CD4-positive, alpha-beta memory T cell (primary cell): ENCODE results near the gene HOXB4. TPM values are rescaled to one million over a fixed set of nuclear protein-coding genes. Genes with fewer than 3 reads are reported as not detected.

Experiments
- CTCF ChIA-PET: fragments of 350-600 bp; sonication (Branson Sonifier 250); formaldehyde crosslinking; loops from one replicate; lab custom pipeline; 2021; ENCODE audit warnings: inconsistent platforms; ENCODE audit not compliant: partially characterized antibody; lab: Charles Lee
- POLR2A ChIA-PET: fragments of 350-600 bp; sonication (Branson Sonifier 250); formaldehyde crosslinking; loops from one replicate; lab custom pipeline; 2021; ENCODE audit not compliant: partially characterized antibody; lab: Charles Lee
- DNase-seq, 5 donors: peaks; one replicate each; pipeline versions ENCODE4 v3.0.0 to v3.0.0-alpha.2; 2020 to 2022; ENCODE audit warnings: mixed read lengths in 1 of 5
- H3K27ac ChIP-seq: one replicate; pipeline ENCODE4 v1.7.0; 2013; ENCODE audit warnings: low read depth, low read length
- H3K27me3 ChIP-seq: 2 replicates; pipeline ENCODE4 v1.7.0; 2013; ENCODE audit warnings: mild to moderate bottlenecking, low read length, moderate library complexity; ENCODE audit not compliant: insufficient read depth
- H3K36me3 ChIP-seq: 2 replicates; pipeline ENCODE4 v1.7.0; 2013; ENCODE audit warnings: mild to moderate bottlenecking, low read length, moderate library complexity; ENCODE audit not compliant: insufficient read depth
- H3K4me1 ChIP-seq: 2 replicates; pipeline ENCODE4 v1.7.0; 2013; ENCODE audit warnings: mild to moderate bottlenecking, low read length, moderate library complexity; ENCODE audit not compliant: insufficient read depth
- H3K4me3 ChIP-seq, 2 donors: one replicate each; pipeline ENCODE4 v1.7.0; 2013; ENCODE audit warnings: low read length in 2 of 2, mild to moderate bottlenecking in 1 of 2
- H3K9me3 ChIP-seq, 2 donors: one replicate each; pipeline ENCODE4 v1.7.0; 2013; ENCODE audit warnings: low read length in 2 of 2, control low read depth in 1 of 2; ENCODE audit not compliant: control insufficient read depth in 1 of 2
- H3K27ac Mint-ChIP-seq, 7 donors: one replicate each; pipeline ENCODE4 v1.8.0; 2020 to 2021; ENCODE audit warnings: mixed read lengths in 7 of 7, mild to moderate bottlenecking in 6 of 7, inconsistent platforms in 3 of 7, moderate library complexity in 3 of 7
- H3K27me3 Mint-ChIP-seq, 2 donors: one replicate each; pipeline ENCODE4 v1.8.0; 2020 to 2021; ENCODE audit warnings: mixed read lengths in 2 of 2
- H3K36me3 Mint-ChIP-seq, 2 donors: one replicate each; pipeline ENCODE4 v1.8.0; 2020 to 2021; ENCODE audit warnings: mixed read lengths in 2 of 2, inconsistent platforms in 1 of 2, mild to moderate bottlenecking in 1 of 2
- H3K4me1 Mint-ChIP-seq, 4 donors: one replicate each; pipeline ENCODE4 v1.8.0; 2020 to 2021; ENCODE audit warnings: mixed read lengths in 4 of 4, mild to moderate bottlenecking in 1 of 4
- H3K4me3 Mint-ChIP-seq, 8 donors: one replicate each; pipeline ENCODE4 v1.8.0; 2020 to 2021; ENCODE audit warnings: mixed read lengths in 8 of 8, mild to moderate bottlenecking in 7 of 8, moderate library complexity in 6 of 8, inconsistent platforms in 3 of 8
- H3K9me3 Mint-ChIP-seq, 8 donors: one replicate each; pipeline ENCODE4 v1.8.0; 2020 to 2021; ENCODE audit warnings: mixed read lengths in 8 of 8, mild to moderate bottlenecking in 5 of 8, inconsistent platforms in 3 of 8, moderate library complexity in 1 of 8
- intact Hi-C: fragments of 100-400 bp; cut with micrococcal nuclease; formaldehyde crosslinking; loops from one replicate; pipeline ENCODE4 v1.15.1; 2023
- polyA plus RNA-seq, 2 donors: library from polyadenylated mRNA; unstranded; fragments of 300-500 nt; fragmentation: Illumina TruSeq; gene quantifications; one replicate each; pipeline ENCODE4 v1.2.3, GENCODE V29; 2021
- total RNA-seq, 2 experiments: library from RNA; stranded (reverse); gene quantifications; one replicate each; pipeline ENCODE4 v1.2.3, GENCODE V29; 2021

HOXB4 gene
- total and polyA plus RNA-seq, 4 experiments from 2014 or later, result 0.11 to 4.5 (median 1.6) TPM

DNA sequence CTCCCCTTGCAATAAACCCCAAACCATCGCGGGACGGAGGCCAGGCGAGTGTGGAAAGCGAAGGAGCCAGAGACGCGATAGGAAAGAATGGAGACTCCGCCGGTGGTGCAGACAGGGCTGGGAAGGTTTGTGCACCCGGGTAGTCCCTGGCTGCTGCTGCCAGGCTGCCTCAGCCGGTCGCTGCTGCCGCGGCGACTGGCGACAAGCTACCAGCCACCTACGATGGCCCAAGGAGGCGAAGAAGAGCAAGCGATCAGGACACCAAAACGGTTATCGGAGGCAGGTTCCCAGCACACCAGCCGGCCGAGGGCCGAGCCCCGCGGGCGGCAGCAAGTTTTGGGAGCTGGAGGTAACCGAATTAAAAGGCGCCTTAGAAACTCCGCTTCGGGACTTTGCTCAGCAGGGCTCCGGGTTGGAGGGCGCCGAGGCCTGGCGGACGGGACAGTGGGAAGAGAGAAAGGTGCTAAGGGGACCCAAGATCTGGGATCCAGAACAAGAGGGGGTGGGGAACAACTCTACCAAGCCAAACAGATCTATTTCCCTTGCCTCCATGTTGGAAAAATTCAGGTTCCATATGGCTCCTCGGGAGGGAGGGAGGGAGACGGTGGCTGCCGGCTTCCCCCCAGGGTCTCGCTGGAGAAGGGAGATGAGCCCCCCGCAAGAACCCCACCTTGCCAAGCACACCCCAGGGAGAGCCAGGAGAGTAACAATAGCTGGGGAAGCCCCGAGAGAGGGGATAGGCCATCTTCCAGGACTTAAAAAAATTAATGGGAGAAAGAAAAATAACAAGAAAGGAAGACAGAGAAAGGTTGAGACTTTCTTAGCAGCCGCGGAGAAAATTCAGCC is 23.5 kb downstream of the HOXB4 start:
- no peaks in the 10 kb centered on the region for H3K9me3 Mint-ChIP-seq
- peaks cover 2 to 9% of the 10 kb centered on the region in 2 donors for H3K27me3 Mint-ChIP-seq
- Histone ChIP-seq H3K4me1 (no peaks in the 10 kb centered on the region), H3K27ac (no peak overlapping the region), H3K27me3 (no peaks in the 10 kb centered on the region), H3K36me3 (no peaks in the 10 kb centered on the region), H3K4me3 (no peak overlapping the region), H3K9me3 (no peaks in the 10 kb centered on the region)
- peak overlapping the region in 7 of 8 donors; percentile 87 to 96 (median 91) for H3K4me3 Mint-ChIP-seq
- peak overlapping the region in 3 of 7 donors; percentile 37 to 66 (median 45) for H3K27ac Mint-ChIP-seq
- peaks cover 0 to 4% of the 10 kb centered on the region in 2 donors for H3K36me3 Mint-ChIP-seq
- POLR2A ChIA-PET, result interaction anchor here (1.5 to 3.3 kb wide), 4 partner anchors 8 to 48 kb away, joined by 5 to 16 read pairs (median 12); no protein-coding TSS in a partner anchor
- CTCF ChIA-PET, result no interaction called here
- peaks cover 6 to 10% (median 10%) of the 10 kb centered on the region in 4 donors for H3K4me1 Mint-ChIP-seq
- intact Hi-C loops, result no loop called here
- no peak for DNase-seq

DNA sequence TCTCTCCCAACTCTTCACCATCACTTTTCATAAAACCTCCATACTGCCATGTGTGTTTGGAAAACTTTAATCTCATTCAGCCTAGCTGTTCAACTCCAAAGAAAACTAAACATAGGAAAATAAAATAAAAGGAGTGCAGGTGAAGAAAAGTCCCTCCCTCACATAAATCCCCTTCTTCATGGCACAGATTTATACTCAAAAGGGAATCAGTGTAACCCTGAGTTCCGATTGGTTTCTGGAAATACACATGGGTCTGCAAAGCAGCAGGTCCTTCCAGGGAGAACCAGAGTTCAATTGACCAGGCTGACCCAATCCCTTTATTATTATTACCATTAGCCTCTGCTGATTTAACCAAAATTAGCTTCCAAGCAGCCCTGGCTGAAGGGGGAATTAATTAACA is 24.3 kb downstream of the HOXB4 start:
- H3K27ac ChIP-seq, result no peak overlapping the region
- ChIA-PET POLR2A (no interaction called here), CTCF (no interaction called here)
- no peaks in the 10 kb centered on the region for H3K9me3 ChIP-seq
- H3K4me1 Mint-ChIP-seq, result peaks cover 7 to 14% (median 10%) of the 10 kb centered on the region in 4 donors
- peaks cover 2 to 9% of the 10 kb centered on the region in 2 donors for H3K27me3 Mint-ChIP-seq
- H3K27ac Mint-ChIP-seq, result peak overlapping the region in 2 of 7 donors; percentile 45 to 50
- peaks cover 4% of the 10 kb centered on the region for H3K4me1 ChIP-seq
- DNase-seq, result no peak
- intact Hi-C loops, result no loop called here
- H3K27me3 ChIP-seq, result no peaks in the 10 kb centered on the region
- H3K36me3 Mint-ChIP-seq, result peaks cover 0 to 4% of the 10 kb centered on the region in 2 donors
- no peak overlapping the region for H3K4me3 Mint-ChIP-seq
- H3K36me3 ChIP-seq, result no peaks in the 10 kb centered on the region
- no peaks in the 10 kb centered on the region for H3K9me3 Mint-ChIP-seq
- H3K4me3 ChIP-seq, result no peak overlapping the region

DNA sequence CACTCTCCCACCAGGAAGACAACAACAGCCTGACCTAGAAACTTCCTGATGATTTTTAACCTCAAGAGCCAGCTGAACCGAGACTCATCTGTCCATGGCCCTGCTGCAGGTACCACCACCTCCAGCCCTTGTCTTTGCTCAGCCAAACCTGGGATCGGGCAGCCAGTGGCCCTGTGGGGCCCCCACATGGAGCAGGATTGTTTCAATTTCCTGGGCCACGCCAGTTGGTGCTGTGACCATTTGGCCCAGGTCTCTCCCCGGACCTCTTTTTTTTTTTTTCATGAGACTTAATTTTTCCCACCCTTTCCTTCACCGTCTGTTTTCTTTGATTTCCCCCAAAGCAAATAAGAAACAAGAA is 25.0 kb downstream of the HOXB4 start:
- CTCF ChIA-PET, result no interaction called here
- POLR2A ChIA-PET, result no interaction called here
- Histone ChIP-seq H3K4me3 (no peak overlapping the region), H3K36me3 (no peaks in the 10 kb centered on the region), H3K9me3 (no peaks in the 10 kb centered on the region), H3K27ac (no peak overlapping the region), H3K4me1 (peaks cover 8% of the 10 kb centered on the region), H3K27me3 (no peaks in the 10 kb centered on the region)
- Mint-ChIP-seq H3K27ac (peak overlapping the region in 1 of 7 donors; percentile 20), H3K36me3 (peaks cover 0 to 4% of the 10 kb centered on the region in 2 donors), H3K27me3 (peaks cover 2 to 9% of the 10 kb centered on the region in 2 donors), H3K4me1 (peaks cover 7 to 17% (median 14%) of the 10 kb centered on the region in 4 donors), H3K9me3 (no peaks in the 10 kb centered on the region), H3K4me3 (no peak overlapping the region)
- DNase-seq, result no peak
- intact Hi-C loops, result no loop called here

DNA sequence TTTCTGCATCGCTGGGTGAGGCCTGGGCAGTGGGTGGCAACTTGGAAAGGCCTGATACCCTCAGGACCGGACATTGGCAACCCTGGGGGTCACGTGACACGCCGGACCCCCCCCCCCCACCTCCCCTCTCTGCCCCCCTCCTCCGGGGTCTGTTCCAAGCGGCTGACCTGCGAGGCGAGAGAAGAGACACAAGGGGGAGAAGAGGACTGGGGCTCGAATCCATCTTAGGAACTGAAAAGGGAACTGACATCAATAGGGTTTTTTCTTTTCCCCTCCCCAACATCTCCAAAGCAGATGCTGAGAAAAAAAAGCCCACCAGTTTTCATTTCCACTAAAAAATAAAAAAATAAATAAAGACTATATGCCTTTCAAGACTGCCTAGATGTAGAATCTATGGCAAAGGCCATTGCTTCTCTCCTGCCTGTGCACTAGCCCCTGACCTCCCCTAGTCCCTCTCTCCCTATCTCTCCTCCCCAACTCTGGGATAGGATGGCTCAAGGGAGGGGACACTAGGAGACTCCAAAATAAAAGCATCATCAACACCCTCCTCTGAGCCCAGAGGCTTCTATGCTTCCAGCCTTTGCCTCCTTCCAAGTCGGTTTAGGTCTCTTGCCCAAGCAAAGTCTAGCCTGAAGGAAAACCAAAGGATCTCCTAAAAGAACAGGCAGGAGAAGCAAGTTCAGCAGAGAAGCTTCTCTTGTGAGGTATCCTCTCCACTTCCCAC is 25.5 kb downstream of the HOXB4 start:
- Histone ChIP-seq H3K4me1 (peaks cover 13% of the 10 kb centered on the region), H3K4me3 (no peak overlapping the region), H3K27me3 (no peaks in the 10 kb centered on the region), H3K9me3 (no peaks in the 10 kb centered on the region), H3K36me3 (no peaks in the 10 kb centered on the region), H3K27ac (no peak overlapping the region)
- H3K27ac Mint-ChIP-seq, result peak overlapping the region in 2 of 7 donors; percentile 20 to 82
- no peak overlapping the region for H3K4me3 Mint-ChIP-seq
- peaks cover 2 to 9% of the 10 kb centered on the region in 2 donors for H3K27me3 Mint-ChIP-seq
- ChIA-PET POLR2A (interaction anchor here (0.9 kb wide), 1 partner anchor 12 kb away, joined by 4 read pairs; no protein-coding TSS in a partner anchor), CTCF (no interaction called here)
- intact Hi-C loops, result no loop called here
- peaks cover 0 to 4% of the 10 kb centered on the region in 2 donors for H3K36me3 Mint-ChIP-seq
- peaks cover 7 to 22% (median 18%) of the 10 kb centered on the region in 4 donors for H3K4me1 Mint-ChIP-seq
- no peak for DNase-seq
- no peaks in the 10 kb centered on the region for H3K9me3 Mint-ChIP-seq

DNA sequence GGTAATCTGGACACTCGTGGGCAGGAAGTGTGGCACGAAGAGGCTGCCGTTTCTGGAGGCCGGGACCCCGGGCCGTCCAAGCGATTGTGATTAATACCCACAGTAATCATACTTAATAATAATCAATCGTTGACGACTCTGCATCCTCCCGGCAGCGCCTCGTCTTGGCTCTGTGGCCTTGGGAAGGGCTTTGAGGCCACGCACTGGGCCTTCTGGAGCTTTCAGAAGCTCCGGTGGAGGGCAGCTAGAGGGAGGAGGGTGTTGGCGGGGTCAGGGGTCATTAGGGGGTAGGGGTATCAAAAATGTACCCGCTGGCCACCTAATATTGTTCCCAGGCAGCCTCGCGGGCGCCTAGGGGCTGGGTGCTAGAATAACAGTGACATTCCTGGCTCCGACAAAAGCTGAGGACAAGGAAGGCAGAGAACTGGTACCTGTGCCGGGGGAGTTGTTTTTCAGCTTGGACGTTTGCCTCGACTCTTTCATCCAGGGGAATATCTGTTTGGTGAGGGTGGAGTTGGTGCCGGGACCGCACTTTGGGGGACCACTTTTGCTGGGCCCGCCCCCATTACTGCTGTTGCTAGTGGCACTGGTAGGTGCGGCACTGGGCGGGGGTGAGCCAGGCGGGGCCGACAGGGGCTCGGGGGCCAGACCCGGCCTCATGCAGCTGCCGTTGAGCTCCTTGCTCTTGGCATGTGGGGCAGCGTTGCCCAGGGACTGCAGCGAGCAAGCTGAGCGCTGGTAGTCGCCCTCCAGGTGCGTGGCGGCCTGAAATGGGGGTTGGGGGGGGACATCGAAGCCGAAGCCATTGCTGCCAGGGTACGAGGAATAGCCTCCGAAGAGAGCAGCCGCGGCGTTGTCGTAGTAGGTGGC is 26.3 kb downstream of the HOXB4 start:
- intact Hi-C loops, result no loop called here
- ChIA-PET CTCF (no interaction called here), POLR2A (interaction anchor here (0.9 kb wide), 1 partner anchor 11 kb away, joined by 4 read pairs; no protein-coding TSS in a partner anchor)
- H3K27me3 ChIP-seq, result no peaks in the 10 kb centered on the region
- Mint-ChIP-seq H3K27me3 (peaks cover 2 to 8% of the 10 kb centered on the region in 2 donors), H3K36me3 (peaks cover 0 to 4% of the 10 kb centered on the region in 2 donors), H3K9me3 (no peaks in the 10 kb centered on the region), H3K4me1 (peaks cover 10 to 28% (median 21%) of the 10 kb centered on the region in 4 donors), H3K4me3 (no peak overlapping the region), H3K27ac (no peak overlapping the region)
- peaks cover 17% of the 10 kb centered on the region for H3K4me1 ChIP-seq
- H3K9me3 ChIP-seq, result no peaks in the 10 kb centered on the region
- H3K36me3 ChIP-seq, result no peaks in the 10 kb centered on the region
- DNase-seq, result no peak
- H3K27ac ChIP-seq, result no peak overlapping the region
- H3K4me3 ChIP-seq, result no peak overlapping the region

DNA sequence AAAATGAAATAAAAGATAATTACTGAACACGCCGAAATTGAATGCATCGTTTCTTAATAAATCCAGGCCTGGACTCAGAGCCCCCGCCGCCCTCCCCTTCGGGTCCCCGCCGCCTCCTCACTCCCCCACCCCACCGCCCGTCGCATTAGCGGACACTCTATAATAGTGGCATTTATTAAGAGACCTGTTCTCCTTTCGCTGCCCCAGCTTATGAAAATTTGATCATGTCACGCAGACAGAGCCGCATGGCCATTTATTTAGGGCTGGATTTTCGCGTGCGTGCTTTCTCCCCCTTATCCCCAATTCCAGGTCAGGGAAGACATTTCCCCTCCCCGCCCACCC is 27.0 kb downstream of the HOXB4 start:
- POLR2A ChIA-PET, result interaction anchor here (0.7 to 0.9 kb wide), 2 partner anchors 9 to 11 kb away, joined by 3 to 4 read pairs; no protein-coding TSS in a partner anchor
- Mint-ChIP-seq H3K4me3 (no peak overlapping the region), H3K9me3 (no peaks in the 10 kb centered on the region), H3K27me3 (peaks cover 2 to 5% of the 10 kb centered on the region in 2 donors), H3K36me3 (peaks cover 0 to 4% of the 10 kb centered on the region in 2 donors), H3K4me1 (peaks cover 11 to 34% (median 24%) of the 10 kb centered on the region in 4 donors), H3K27ac (no peak overlapping the region)
- no peak overlapping the region for H3K4me3 ChIP-seq
- no peak overlapping the region for H3K27ac ChIP-seq
- H3K36me3 ChIP-seq, result no peaks in the 10 kb centered on the region
- H3K27me3 ChIP-seq, result no peaks in the 10 kb centered on the region
- CTCF ChIA-PET, result no interaction called here
- intact Hi-C loops, result no loop called here
- no peaks in the 10 kb centered on the region for H3K9me3 ChIP-seq
- H3K4me1 ChIP-seq, result peaks cover 17% of the 10 kb centered on the region
- DNase-seq, result no peak
